Stimulated activated CD8-positive, alpha-beta memory T cell treated with anti-CD3 and anti-CD28 coated beads, Interleukin-12 subunit alpha, Interleukin-12 subunit beta, amount 100 ng/mL, for 4 hours (primary cell): ENCODE data around the gene MCRS1.
"Not testable (repeated sequence)": the region's sequence is repeated elsewhere in the genome, so short reads cannot be mapped to it uniquely, and the experiment has no call there.

Experiments used
- DNase-seq: peaks from one replicate; pipeline ENCODE4 v3.0.0-alpha.2; 2020; ENCODE audit warnings: low read depth

MCRS1 gene

DNA sequence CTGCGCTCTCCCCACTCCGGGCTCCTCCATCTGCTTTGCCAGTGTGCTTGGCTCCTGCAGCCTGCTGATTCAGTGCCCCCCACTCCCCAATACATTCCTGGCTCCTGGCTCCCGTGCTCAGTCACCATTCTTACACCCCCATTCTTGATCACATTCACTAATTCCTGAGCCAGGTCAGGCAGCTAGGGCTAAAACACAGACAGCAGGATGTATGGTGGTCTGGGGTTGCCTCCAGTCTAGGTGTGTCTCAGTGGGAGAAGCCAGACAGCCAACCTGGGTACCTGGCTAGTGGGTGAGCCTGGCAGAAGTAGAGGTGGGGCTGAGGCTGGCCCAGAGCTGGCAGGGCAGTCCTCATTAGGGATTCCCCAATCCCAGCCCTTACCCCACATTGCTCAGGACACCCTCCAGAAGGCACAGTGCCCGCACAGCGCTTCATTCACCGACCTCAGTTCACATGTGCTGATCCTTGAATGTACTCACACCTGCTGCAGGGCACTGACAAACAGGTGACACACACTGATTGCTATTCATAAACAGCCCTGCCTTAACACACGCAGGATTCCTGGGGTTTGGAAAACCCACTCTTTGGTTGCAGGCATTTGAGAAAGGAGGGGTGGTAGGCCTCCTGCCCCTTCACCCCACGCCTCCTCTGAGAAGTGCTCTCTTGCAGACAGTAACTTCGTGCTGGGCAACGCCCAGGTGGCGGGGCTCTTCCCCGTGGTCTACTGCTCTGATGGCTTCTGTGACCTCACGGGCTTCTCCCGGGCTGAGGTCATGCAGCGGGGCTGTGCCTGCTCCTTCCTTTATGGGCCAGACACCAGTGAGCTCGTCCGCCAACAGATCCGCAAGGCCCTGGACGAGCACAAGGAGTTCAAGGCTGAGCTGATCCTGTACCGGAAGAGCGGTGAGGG lies 27.5 kb downstream of the MCRS1 start:
- no peak for DNase-seq

- no peak for DNase-seq
Observed at GRCh38 chr12:49539406-49540228, 28.3 kb downstream of the MCRS1 start.

- DNase-seq, result peak; percentile 78
Observed at GRCh38 chr12:49538510-49539403, 29.2 kb downstream of the MCRS1 start, which contains the start of gene KCNH3. Gene KCNH3, plus strand, starts transcription at chr12:49539030. Its CDS starts 387 bp downstream, at chr12:49539417.

DNA sequence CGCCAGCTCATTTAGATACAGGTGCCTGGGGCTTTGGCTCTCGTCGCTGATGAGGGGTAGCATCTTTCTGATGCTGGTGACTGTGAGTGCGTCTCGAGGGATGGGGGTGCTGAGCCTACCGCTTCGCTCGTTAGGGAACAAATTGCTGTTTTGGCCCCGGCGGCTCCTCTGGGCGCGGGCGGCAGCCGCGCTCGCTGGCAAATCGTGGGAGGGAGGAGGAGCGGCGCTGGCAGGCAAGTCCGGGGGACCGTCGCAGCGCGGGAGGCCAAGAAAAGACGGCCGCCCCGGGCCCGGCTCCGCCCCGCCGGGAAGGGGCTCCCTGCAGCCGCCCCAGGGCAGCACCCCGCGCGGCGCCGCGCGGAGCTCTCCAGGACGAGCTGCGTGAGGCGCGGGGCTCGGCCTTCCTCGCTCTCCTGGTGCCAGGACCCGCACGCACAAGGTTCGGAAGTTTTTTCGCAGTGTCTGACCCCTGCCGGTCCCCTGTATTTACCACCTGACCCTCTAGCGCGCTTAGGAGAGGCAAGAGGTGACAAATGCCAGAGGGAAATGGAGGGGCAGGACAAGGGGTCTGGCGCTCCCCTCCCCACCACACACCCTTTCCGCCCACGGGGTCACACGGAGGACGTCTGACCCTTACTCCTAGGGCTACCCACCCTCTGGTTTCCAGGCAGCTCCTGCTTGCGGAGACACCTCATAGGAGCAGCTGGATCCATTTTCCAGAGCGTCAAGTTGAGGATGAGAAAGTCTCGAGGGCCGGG lies 30.0 kb downstream of the MCRS1 start:
- DNase-seq, result peak; percentile 33

- DNase-seq, result no peak
Observed at GRCh38 chr12:49537231-49537751, 30.7 kb downstream of the MCRS1 start.

DNA sequence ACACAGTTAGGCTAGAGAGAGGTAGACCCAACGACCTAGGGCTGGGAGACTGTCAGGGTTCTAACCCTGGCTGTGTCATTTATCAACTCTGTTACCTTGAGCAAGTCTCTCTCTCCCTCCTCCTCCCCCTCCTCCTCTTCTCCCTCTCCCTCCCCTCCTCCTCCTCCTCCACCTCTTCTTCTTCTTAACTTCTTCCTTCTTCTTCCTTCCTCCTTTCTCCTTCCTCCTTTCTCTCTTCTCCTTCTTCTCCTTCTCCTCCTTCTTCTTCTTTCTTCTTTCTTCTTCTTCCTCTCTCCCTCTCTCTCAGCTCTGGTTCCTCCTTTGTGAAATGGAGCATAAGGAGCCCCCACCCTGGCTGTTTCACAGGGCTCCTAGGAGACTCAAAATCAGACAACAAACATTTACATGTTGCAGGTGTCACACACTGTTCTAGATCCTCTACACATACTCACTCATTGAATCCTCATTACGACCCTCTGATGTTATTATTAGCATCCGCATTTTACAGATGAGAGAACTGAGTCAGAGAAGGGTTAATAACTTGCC lies 31.3 kb downstream of the MCRS1 start:
- DNase-seq, result no peak

- no peak for DNase-seq
Observed at GRCh38 chr12:49535921-49536525, 31.9 kb downstream of the MCRS1 start.

GRCh38 chr12:49534731-49535278 lies 33.1 kb downstream of the MCRS1 start:
- DNase-seq, result no peak

DNA sequence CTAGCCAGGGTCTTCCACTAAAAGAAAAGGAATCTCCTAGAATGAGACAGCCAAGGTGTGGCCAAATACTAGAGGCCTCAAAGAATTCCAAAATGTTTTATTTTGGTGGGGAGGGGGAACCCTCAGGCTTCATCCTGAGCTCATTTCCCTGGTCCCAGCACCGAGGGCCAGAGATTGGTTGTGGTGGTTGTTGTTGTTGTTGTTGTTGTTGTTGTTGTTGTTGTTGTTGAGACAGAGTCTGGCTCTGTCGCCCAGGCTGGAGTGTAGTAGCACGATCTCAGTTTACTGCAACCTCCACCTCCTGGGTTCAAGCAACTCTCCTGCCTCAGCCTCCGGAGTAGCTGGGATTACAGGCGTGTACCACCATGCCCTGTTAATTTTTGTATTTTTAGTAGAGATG lies 33.8 kb downstream of the MCRS1 start:
- not testable (repeated sequence) for DNase-seq

GRCh38 chr12:49533331-49533730 lies 34.6 kb downstream of the MCRS1 start:
- DNase-seq, result no peak

DNA sequence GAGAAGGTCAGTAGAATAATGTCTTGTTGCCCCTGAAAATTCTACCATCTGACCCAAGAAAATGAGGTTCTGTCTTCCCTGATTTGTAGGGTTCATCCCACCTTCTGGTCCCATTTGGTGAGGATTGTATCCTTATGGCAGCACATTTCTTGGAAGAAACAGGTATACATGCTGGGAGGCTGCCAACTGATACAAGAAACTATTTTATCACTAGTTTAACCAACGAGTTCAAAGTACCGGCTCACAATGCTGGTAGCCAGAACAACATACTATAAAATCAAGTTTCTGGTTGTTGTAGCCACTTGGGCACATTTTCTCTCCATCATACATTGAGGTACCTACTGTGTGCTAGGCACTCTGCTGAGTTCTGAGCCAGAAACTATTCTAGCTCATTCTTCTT lies 36.2 kb downstream of the MCRS1 start:
- no peak for DNase-seq

DNA sequence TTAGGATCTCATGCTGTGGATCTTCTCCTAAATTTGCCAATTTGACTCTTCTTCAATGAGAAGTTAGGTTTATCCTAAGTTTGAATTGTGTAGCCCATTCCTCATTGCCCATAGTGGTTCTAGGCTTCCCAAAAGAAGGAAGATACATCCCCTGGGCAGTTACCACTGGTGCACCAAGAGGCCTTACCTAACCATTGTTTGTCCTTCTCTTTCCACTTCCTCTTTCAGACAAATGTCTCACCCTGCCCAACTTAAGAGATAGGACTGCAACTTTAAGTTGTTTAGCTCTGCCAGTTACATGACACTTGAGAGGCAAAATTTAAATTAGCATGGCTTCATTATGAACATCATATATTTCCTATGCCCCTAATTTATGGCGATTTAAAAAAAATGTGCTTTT lies 38.5 kb downstream of the MCRS1 start:
- no peak for DNase-seq

GRCh38 chr12:49527361-49528130 lies 40.4 kb downstream of the MCRS1 start:
- no peak for DNase-seq

GRCh38 chr12:49525942-49526341 lies 42.0 kb downstream of the MCRS1 start:
- DNase-seq, result no peak

DNA sequence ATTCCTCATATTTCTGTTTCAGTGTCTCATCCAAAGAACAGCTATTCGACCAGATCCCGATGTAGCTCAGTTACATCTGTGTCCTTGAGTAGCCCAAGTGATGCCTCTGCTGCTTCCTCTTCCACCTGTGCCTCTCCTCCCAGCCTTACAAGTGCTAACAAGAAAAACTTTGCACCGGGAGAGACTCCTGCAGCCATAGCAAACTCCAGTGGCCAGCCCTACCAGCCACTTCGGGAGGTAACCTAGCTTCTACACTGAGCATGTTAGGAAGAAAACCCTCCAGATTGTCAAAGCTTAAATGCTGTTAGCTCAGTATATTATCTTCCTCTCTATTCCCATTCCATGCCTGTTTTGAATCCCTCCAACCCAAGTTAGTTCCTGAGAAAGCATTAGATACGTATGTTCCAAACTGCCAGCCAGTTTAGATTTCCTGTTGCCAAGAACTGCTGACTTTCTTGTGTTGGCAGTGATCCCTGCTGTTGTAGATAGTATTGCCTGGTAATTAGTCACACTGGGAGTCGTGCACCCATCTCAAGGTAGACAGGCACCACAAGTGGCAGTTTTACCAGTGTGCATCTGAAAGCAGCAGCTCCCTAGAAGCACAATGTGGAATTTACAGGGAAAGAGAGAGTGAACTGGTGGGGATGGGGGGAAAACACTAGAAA lies 43.1 kb downstream of the MCRS1 start:
- DNase-seq, result no peak

DNA sequence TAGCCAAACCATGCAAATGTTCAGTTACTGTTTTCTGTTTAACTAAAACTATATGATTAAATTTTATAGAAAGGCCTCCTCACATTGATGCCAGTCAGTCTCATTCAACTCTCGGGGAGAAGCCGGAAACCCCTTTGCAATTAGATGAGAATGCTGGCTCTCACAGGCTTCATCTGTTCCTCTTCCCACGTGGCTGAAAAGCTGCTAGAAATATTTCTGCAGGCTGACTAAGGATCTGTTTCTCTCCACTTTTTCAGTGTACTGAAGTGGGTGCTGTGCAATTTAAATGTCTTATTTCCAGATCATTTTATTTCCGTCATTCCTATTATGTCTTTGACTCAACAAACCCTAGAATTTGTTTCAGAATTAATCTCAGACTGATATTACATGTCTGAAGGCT lies 46.6 kb downstream of the MCRS1 start:
- no peak for DNase-seq

- no peak for DNase-seq
Observed at GRCh38 chr12:49519574-49519936, 48.4 kb downstream of the MCRS1 start.

GRCh38 chr12:49518914-49519573 lies 48.9 kb downstream of the MCRS1 start:
- DNase-seq, result no peak
